Measurements from ENCODE around the gene OSBPL5. TPM values are rescaled to one million over a fixed set of nuclear protein-coding genes. Genes with fewer than 3 reads are reported as not detected.

Gene OSBPL5
- total RNA-seq, 1 experiment from 2014 or later = 16.1 TPM

- H3K27me3 ChIP-seq (ENCODE audit: insufficient read depth, low read length) = no peaks in the 10 kb centered on the region
- H4K8ac ChIP-seq (replicated peaks; ENCODE audit: insufficient read length, low read depth, low read length) = no peak overlapping the region
- no peak overlapping the region for H2AFZ ChIP-seq (ENCODE audit: low read length)
- Mint-ChIP-seq H3K9me3 (no peaks in the 10 kb centered on the region), H3K4me3 (no peak overlapping the region; a peak in 1 of 5 replicates), H3K4me1 (peaks cover 40 to 47% of the 10 kb centered on the region in 2 experiments), H3K27ac (peak overlapping the region; percentile 1 to 85 (median 69); a peak in 4 of 7 replicates), H3K36me3 (ENCODE audit: insufficient read depth in 1 of 3, low read depth in 3 of 3) (peaks cover 9 to 36% (median 33%) of the 10 kb centered on the region in 3 experiments; a peak in 6 of 7 replicates), H3K27me3 (ENCODE audit: low read depth) (no peaks in the 10 kb centered on the region)
- H3K9me3 ChIP-seq (ENCODE audit: control insufficient read depth, low read depth, low read length) = no peaks in the 10 kb centered on the region
- H4K20me1 ChIP-seq (ENCODE audit: control insufficient read depth, insufficient read depth, insufficient read length) = no peaks in the 10 kb centered on the region
- DNase-seq = no peak
- no peak overlapping the region for H3K56ac ChIP-seq (ENCODE audit: insufficient read length, low read depth, low read length)
- no peaks in the 10 kb centered on the region for H3K4me1 ChIP-seq (ENCODE audit: insufficient read depth, low read length)
- no peak overlapping the region for H4K5ac ChIP-seq (ENCODE audit: insufficient read length, low read depth, low read length)
- no peak overlapping the region for H3K4ac ChIP-seq (ENCODE audit: low read depth, low read length)
- H3K18ac ChIP-seq (ENCODE audit: insufficient read length, low read depth, low read length) = no peak overlapping the region
- H2AK5ac ChIP-seq (ENCODE audit: insufficient read length, low read length) = no peak overlapping the region
- no peak overlapping the region for H2BK20ac ChIP-seq (ENCODE audit: low read depth, low read length, poor library complexity, severe bottlenecking)
- H3K4me2 ChIP-seq (ENCODE audit: insufficient read depth, insufficient read length, low read length) = no peak overlapping the region
- no peak overlapping the region for H2BK15ac ChIP-seq (ENCODE audit: low read depth, low read length)
- peaks cover 5% of the 10 kb centered on the region for H3K23me2 ChIP-seq (ENCODE audit: insufficient read length, low read depth, low read length, poor library complexity, severe bottlenecking)
- no peak overlapping the region for H3T11ph ChIP-seq (ENCODE audit: low read length)
- no peak overlapping the region for H2BK5ac ChIP-seq (ENCODE audit: insufficient read length, low read length)
- H3K27ac ChIP-seq (ENCODE audit: insufficient read length, low read depth, low read length) = no peak overlapping the region
- H3K9ac ChIP-seq (ENCODE audit: extremely low read depth, insufficient read length, low read length) = no peak overlapping the region
- H4K91ac ChIP-seq (ENCODE audit: insufficient read length, low read depth, low read length) = no peak overlapping the region
- no peak overlapping the region for H2BK120ac ChIP-seq (ENCODE audit: low read depth, low read length, poor library complexity, severe bottlenecking)
- H3K23ac ChIP-seq (ENCODE audit: insufficient read length, low read depth, low read length) = no peak overlapping the region
- WGBS (ENCODE audit: extremely low coverage, insufficient read length, low lambda C conversion rate) = no CpG with 5 or more reads among the region's 11 CpGs
- H2BK12ac ChIP-seq (ENCODE audit: insufficient read length, low read depth, low read length) = no peak overlapping the region
- H3K79me2 ChIP-seq (ENCODE audit: insufficient read depth, low read length) = peaks cover 38% of the 10 kb centered on the region; the same call in 1 of the 2 replicates
- peaks cover 11% of the 10 kb centered on the region for H3K79me1 ChIP-seq (ENCODE audit: insufficient read depth, low read depth, low read length, poor library complexity, severe bottlenecking)
- no peak for TF ChIP-seq CTCF (conservative IDR thresholded peaks at IDR 0.05)
- H3K14ac ChIP-seq (ENCODE audit: insufficient read depth, low read length) = no peak overlapping the region
Observed at GRCh38 chr11:3052567-3052966, 112.5 kb downstream of the OSBPL5 start.
